Astrocyte of the hippocampus (primary cell): Measurements from ENCODE around the gene COL6A3.
"Not testable (repeated sequence)": the region's sequence is repeated elsewhere in the genome, so short reads cannot be mapped to it uniquely, and the experiment has no call there.

Experiments used
- DNase-seq: peaks from one replicate; pipeline ENCODE4 v3.0.0; 2011; ENCODE audit warnings: low read depth, low spot score

The COL6A3 gene

DNA sequence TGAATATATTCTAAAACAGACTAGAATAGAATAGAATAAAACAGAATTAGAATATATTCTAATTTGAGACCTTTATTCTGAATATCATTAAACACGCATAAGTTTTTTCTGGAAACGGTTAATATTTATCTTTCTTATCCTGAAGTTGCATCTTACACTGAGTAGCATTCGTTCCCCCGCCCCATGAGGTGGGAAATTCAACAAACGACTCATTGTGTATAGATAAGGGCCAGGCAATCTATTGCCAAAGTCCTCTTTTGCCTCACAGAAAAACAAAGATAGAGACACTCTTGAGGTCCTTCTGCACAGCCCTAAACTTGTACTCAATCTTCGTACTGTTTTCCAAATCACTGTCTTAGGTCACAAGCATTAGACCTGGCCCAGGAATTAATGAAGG lies 98.1 kb downstream of the COL6A3 start:
- DNase-seq, result no peak

GRCh38 chr2:237315170-237315828 lies 98.7 kb downstream of the COL6A3 start:
- peak; percentile 96 for DNase-seq

DNA sequence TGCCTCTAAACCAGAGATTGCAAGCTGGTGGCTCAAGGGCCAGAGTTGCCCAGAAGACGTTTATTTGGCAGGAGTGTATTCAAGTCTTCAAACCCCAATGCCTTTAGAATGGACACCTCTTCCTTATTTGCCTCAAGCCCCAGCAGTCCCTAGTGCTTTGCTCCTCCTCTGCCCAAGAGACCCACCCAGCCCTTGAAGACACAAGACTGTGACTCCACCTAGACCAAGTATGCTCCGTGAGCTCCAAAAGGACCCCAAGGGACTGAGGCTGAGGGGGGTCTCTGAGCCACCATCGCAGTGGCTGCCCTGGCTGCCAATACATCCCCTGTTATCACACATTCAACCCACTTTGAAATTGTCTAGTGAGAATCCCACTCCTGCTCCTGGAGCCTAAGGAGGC lies 99.3 kb downstream of the COL6A3 start:
- no peak for DNase-seq

- no peak for DNase-seq
Observed at GRCh38 chr2:237314198-237314597, 99.8 kb downstream of the COL6A3 start.

- DNase-seq, result no peak
Observed at GRCh38 chr2:237312021-237312755, 101.8 kb downstream of the COL6A3 start.

- DNase-seq, result no peak
Observed at GRCh38 chr2:237310515-237311114, 103.3 kb downstream of the COL6A3 start.

DNA sequence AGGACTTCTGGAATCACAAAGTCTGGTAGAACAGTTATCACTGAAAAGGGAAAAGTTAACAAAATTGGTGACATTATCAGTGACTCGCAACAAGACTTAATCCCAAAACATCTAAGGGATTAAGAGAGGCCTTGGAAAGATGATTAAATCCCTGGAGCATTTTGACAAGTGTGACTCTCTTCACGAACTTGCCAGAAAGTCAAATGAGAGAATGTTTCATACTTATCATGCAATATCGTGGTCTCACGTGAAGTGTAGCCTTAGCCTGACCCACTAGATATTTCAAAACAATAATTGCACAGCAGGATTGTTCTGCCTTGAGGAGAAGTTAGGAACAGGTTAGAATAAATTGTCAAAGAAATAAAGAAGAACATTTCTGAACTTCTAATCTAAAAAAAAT lies 104.5 kb downstream of the COL6A3 start:
- DNase-seq, result no peak

DNA sequence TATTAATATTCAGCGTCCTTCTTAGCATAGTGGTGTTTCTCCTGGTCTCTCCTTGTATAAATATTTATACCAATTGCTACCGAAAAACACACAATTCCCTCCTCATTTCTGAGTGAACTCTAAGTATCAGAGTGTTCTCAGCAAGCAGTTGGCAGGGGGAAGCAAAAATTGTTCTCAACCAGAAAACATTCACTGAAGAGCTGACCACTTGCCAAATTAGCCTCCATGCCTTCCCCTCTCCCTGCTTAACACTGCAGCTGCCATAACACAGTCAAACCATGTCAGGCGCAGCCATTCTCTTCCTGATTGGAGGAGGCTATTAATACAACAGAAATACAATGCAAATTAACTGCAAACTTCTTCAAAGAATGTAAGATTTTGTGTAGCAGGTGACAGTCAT lies 105.0 kb downstream of the COL6A3 start:
- DNase-seq, result peak; percentile 71

DNA sequence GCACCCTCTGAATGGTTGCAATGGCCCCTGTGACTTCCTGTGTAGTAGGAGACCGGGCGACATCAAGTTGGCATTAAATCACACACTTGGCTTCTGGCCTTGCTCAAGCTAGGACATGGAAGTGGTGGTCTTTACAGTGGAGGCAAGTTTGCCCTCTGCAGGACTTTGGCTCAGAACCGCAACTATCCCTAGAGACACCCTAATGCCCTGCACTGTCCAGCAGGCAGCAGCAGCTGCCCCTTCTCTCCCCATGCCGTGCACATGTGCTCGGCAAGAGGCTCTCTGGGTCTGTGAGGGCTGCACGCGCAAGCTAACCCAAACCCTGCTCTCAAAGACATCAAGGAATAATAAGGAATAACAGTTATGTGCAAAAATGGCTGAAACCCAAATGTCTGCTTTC lies 106.5 kb downstream of the COL6A3 start:
- no peak for DNase-seq

- no peak for DNase-seq
Observed at GRCh38 chr2:237306787-237307170, 107.2 kb downstream of the COL6A3 start.

- DNase-seq, result peak; percentile 50
Observed at GRCh38 chr2:237306083-237306786, 107.7 kb downstream of the COL6A3 start.

- DNase-seq, result no peak
Observed at GRCh38 chr2:237305579-237305978, 108.4 kb downstream of the COL6A3 start.

GRCh38 chr2:237304763-237305514 lies 109.0 kb downstream of the COL6A3 start:
- peak; percentile 86 for DNase-seq

DNA sequence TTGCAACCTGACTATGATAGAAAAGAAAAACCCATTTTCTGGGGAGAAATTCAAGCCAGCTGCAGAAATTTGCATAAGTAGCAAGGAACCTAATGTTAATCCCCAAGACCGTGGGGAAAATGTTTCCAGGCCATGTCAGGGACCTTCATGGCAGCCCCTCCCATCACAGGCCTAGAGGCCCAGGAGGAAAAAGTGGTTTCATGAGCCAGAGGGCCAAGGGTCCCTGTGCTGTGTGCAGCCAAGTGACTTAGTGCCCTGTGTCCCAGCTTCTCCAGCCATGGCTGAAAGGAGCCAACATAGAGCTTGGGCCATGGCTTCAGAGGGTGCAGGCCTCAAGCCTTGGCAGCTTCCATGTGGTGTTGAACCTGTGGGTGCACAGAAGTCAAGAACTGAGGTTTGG lies 110.7 kb downstream of the COL6A3 start:
- DNase-seq, result not testable (repeated sequence)

- no peak for DNase-seq
Observed at GRCh38 chr2:237301595-237301994, 112.4 kb downstream of the COL6A3 start.

DNA sequence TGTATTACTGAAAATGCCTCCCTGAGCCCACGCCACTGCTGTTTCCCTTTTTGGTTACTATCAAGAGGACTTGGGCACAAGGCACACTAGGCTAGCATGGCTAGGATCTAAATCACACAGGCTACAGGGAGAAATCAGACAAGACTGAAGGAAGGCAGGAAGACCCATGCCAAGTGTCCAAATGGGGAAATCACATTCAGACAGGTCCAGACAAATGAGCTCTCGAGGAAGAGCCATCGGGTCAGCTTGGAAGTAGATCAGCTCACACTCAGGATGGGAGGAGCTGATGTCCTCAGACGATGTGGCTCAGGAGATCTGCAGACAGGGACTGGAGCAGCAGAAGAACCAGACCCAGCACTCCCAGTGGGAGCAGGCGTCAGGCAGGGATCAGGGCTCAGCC lies 113.2 kb downstream of the COL6A3 start:
- no peak for DNase-seq

DNA sequence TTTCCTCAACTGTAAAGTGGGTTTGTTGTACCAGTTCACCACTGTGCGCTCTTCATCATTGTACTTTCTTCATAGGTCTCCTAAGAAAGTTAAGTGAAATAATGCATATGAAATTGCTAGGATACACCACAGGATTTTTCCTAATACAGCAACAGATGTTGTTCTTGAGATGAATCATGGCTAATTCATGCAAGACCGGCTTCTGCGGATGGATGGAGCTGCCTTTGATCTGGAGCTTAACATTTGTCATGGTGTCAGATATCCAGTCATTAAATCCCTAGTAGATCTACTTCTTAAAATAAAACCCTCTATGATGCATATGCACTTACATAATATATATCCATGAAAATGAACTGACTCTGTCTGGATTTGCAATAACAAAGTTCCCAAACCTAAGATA lies 114.1 kb downstream of the COL6A3 start:
- DNase-seq, result peak; percentile 89

GRCh38 chr2:237298151-237299118 lies 115.5 kb downstream of the COL6A3 start:
- peak; percentile 88 for DNase-seq

- peak; percentile 60 for DNase-seq
Observed at GRCh38 chr2:237297421-237298150, 116.4 kb downstream of the COL6A3 start.

GRCh38 chr2:237296756-237297155 lies 117.2 kb downstream of the COL6A3 start:
- no peak for DNase-seq
